GM23248 (cell line): ENCODE measurements around the gene SYP. TPM values are rescaled to one million over a fixed set of nuclear protein-coding genes. Genes with fewer than 3 reads are reported as not detected.

Experiments used
- DNase-seq: peaks from one replicate; pipeline ENCODE4 v3.0.0-alpha.2; 2015
- H2AFZ ChIP-seq: fragments of 200-600 bp; sonication (generic); 2 replicates; pipeline ENCODE4 v1.6.1; 2016; ENCODE audit warnings: antibody characterized with exemption
- H3F3A ChIP-seq: fragments of 200-600 bp; sonication (generic); 2 replicates; pipeline ENCODE4 v1.6.1; 2016; ENCODE audit warnings: mild to moderate bottlenecking, antibody characterized with exemption, mixed run types; ENCODE audit not compliant: insufficient read depth
- H3K27ac ChIP-seq: fragments of 200-600 bp; sonication (generic); 2 replicates; pipeline ENCODE4 v1.5.1; 2016; ENCODE audit warnings: mild to moderate bottlenecking
- H3K27me3 ChIP-seq: fragments of 200-600 bp; sonication (generic); replicated peaks from 2 replicates; pipeline ENCODE4 v1.6.1; 2016; ENCODE audit warnings: mild to moderate bottlenecking; ENCODE audit not compliant: insufficient read depth
- H3K36me3 ChIP-seq: fragments of 200-600 bp; sonication (generic); 2 replicates; pipeline ENCODE4 v1.6.1; 2016; ENCODE audit warnings: low read depth, mild to moderate bottlenecking
- H3K4me1 ChIP-seq: fragments of 200-600 bp; sonication (generic); 2 replicates; pipeline ENCODE4 v1.6.1; 2016; ENCODE audit warnings: mild to moderate bottlenecking; ENCODE audit not compliant: insufficient read depth
- H3K4me2 ChIP-seq: fragments of 200-600 bp; sonication (generic); one replicate; pipeline ENCODE4 v1.6.1; 2016; ENCODE audit warnings: mild to moderate bottlenecking; ENCODE audit not compliant: unreplicated experiment
- H3K4me3 ChIP-seq: fragments of 200-600 bp; sonication (generic); 2 replicates; pipeline ENCODE4 v1.5.1; 2016; ENCODE audit warnings: mild to moderate bottlenecking
- H3K79me2 ChIP-seq: fragments of 200-600 bp; sonication (generic); 2 replicates; pipeline ENCODE4 v1.6.1; 2016; ENCODE audit warnings: mild to moderate bottlenecking; ENCODE audit not compliant: insufficient read depth
- H3K9ac ChIP-seq: fragments of 200-600 bp; sonication (generic); 2 replicates; pipeline ENCODE4 v1.6.1; 2016; ENCODE audit warnings: mild to moderate bottlenecking
- H3K9me2 ChIP-seq: fragments of 200-600 bp; sonication (generic); 2 replicates; pipeline ENCODE4 v1.6.1; 2016; ENCODE audit warnings: mixed run types, mild to moderate bottlenecking, moderate library complexity; ENCODE audit not compliant: insufficient read depth
- H3K9me3 ChIP-seq: fragments of 200-600 bp; sonication (generic); one replicate; pipeline ENCODE4 v1.6.1; 2017; ENCODE audit warnings: low read depth
- H4K20me1 ChIP-seq: fragments of 200-600 bp; sonication (generic); 2 replicates; pipeline ENCODE4 v1.6.0; 2016; ENCODE audit not compliant: insufficient read depth
- EZH2 ChIP-seq: fragments of 200-600 bp; sonication (generic); IDR thresholded peaks from 2 replicates; pipeline ENCODE4 v1.6.1; 2018; ENCODE audit warnings: antibody characterized with exemption, mild to moderate bottlenecking; ENCODE audit not compliant: insufficient read depth, poor library complexity, severe bottlenecking
- EZH2phosphoT487 ChIP-seq: fragments of 200-600 bp; sonication (generic); IDR thresholded peaks from 2 replicates; pipeline ENCODE4 v1.6.1; 2018; ENCODE audit warnings: antibody characterized with exemption, moderate library complexity, mild to moderate bottlenecking, low read depth; ENCODE audit not compliant: insufficient read depth
- WGBS, 2 experiments: methylation state at CpG; one replicate each; pipeline ENCODE4 v1.1.6; 2015 to 2017; ENCODE audit warnings: low lambda C conversion rate in 2 of 2, low coverage in 1 of 2; ENCODE audit errors: missing lambda C conversion rate in 2 of 2; 5-methylcytosine and 5-hydroxymethylcytosine counted together
- in situ Hi-C: fragments of 300-500 bp; cut with MboI; formaldehyde crosslinking; loops from 2 replicates; pipeline ENCODE4 v1.15.0; 2020
- polyA plus RNA-seq: library from polyadenylated mRNA; unstranded; fragments of >200 nt; fragmentation: Nextera tagmentation; extraction: Ambion mirVana; gene quantifications from 2 replicates; pipeline ENCODE4 v1.2.1, GENCODE V29; 2016
- total RNA-seq: library from RNA; depleted of rRNA; stranded (reverse); fragments of >200 nt; shearing (Covaris generic); gene quantifications from 2 replicates; pipeline ENCODE4 v1.2.3, GENCODE V29; 2014

Gene SYP
- total and polyA plus RNA-seq, 2 experiments from 2014 or later, result 0.23 to 0.54 TPM

- no peaks in the 10 kb centered on the region for H3K9me2 ChIP-seq
- no peak for DNase-seq
- TF ChIP-seq EZH2 (no peak), EZH2phosphoT487 (no peak)
- WGBS, 2 experiments, result 44 to 46% methylated on average over 5 to 13 of the region's 13 CpGs
- H3K9ac ChIP-seq, result no peak overlapping the region
- H4K20me1 ChIP-seq, result no peaks in the 10 kb centered on the region
- H2AFZ ChIP-seq, result no peak overlapping the region
- H3K27ac ChIP-seq, result no peak overlapping the region
- H3F3A ChIP-seq, result no peaks in the 10 kb centered on the region
- no peaks in the 10 kb centered on the region for H3K27me3 ChIP-seq
- H3K4me3 ChIP-seq, result no peak overlapping the region
- H3K4me1 ChIP-seq, result no peaks in the 10 kb centered on the region
- H3K4me2 ChIP-seq, result no peak overlapping the region
- no peaks in the 10 kb centered on the region for H3K79me2 ChIP-seq
- no peaks in the 10 kb centered on the region for H3K36me3 ChIP-seq
- in situ Hi-C loops, result no loop called here
- H3K9me3 ChIP-seq, result no peaks in the 10 kb centered on the region
Measured at GRCh38 chrX:49205443-49205842, 5.5 kb upstream of the SYP start.

DNA sequence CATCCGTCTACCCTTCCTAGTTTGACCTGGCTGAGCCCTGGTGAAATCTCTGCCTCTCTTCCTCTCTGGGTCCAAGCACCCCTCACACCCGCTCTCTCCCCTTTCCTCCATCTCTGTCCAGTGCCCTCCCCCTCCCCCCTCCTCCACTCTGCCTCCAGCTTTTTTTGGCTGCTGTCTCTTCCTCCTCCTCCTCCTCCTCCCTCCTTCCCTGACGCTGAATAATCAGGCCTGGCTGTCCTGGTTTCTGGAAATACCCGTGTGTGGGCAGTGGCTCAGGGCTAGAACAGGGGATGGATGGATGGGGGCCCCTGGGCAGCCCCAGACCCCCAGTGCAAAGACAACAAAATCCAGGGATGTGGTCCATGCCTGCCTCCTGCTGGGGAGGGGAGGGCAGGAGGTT, 4.7 kb upstream of the SYP start:
- Histone ChIP-seq H3K9ac (no peak overlapping the region), H3K79me2 (no peaks in the 10 kb centered on the region), H3K4me3 (no peak overlapping the region), H4K20me1 (no peaks in the 10 kb centered on the region), H3K4me1 (no peaks in the 10 kb centered on the region), H3K4me2 (no peak overlapping the region), H3F3A (no peaks in the 10 kb centered on the region), H3K9me3 (no peaks in the 10 kb centered on the region), H3K36me3 (no peaks in the 10 kb centered on the region), H3K27me3 (no peaks in the 10 kb centered on the region), H3K9me2 (no peaks in the 10 kb centered on the region), H2AFZ (no peak overlapping the region), H3K27ac (no peak overlapping the region)
- DNase-seq, result no peak
- TF ChIP-seq EZH2phosphoT487, result no peak
- TF ChIP-seq EZH2, result no peak
- 0 to 30% methylated on average over 3 to 4 of the region's 4 CpGs for WGBS, 2 experiments
- in situ Hi-C loops, result no loop called here

- DNase-seq, result no peak
- H3K27me3 ChIP-seq, result no peaks in the 10 kb centered on the region
- 61 to 68% methylated on average over 6 of the region's 6 CpGs for WGBS, 2 experiments
- in situ Hi-C loops, result no loop called here
- no peak overlapping the region for H3K27ac ChIP-seq
- H3K4me3 ChIP-seq, result no peak overlapping the region
- H3K9ac ChIP-seq, result no peak overlapping the region
- H3K9me3 ChIP-seq, result no peaks in the 10 kb centered on the region
- TF ChIP-seq EZH2 (no peak), EZH2phosphoT487 (no peak)
- no peaks in the 10 kb centered on the region for H3K36me3 ChIP-seq
- H3F3A ChIP-seq, result no peaks in the 10 kb centered on the region
- no peaks in the 10 kb centered on the region for H3K79me2 ChIP-seq
- H3K9me2 ChIP-seq, result no peaks in the 10 kb centered on the region
- H3K4me2 ChIP-seq, result no peak overlapping the region
- no peaks in the 10 kb centered on the region for H3K4me1 ChIP-seq
- no peak overlapping the region for H2AFZ ChIP-seq
- H4K20me1 ChIP-seq, result no peaks in the 10 kb centered on the region
Measured at GRCh38 chrX:49204017-49204416, 4.0 kb upstream of the SYP start.

GRCh38 chrX:49203536-49203935, 3.5 kb upstream of the SYP start:
- in situ Hi-C loops, result no loop called here
- H3K27me3 ChIP-seq, result no peaks in the 10 kb centered on the region
- no peaks in the 10 kb centered on the region for H3K9me2 ChIP-seq
- no peaks in the 10 kb centered on the region for H3K79me2 ChIP-seq
- no peaks in the 10 kb centered on the region for H3F3A ChIP-seq
- H3K27ac ChIP-seq, result no peak overlapping the region
- TF ChIP-seq EZH2phosphoT487 (no peak), EZH2 (no peak)
- H3K9ac ChIP-seq, result no peak overlapping the region
- no peak for DNase-seq
- no peaks in the 10 kb centered on the region for H3K36me3 ChIP-seq
- no peaks in the 10 kb centered on the region for H3K9me3 ChIP-seq
- H3K4me1 ChIP-seq, result no peaks in the 10 kb centered on the region
- H2AFZ ChIP-seq, result no peak overlapping the region
- H3K4me3 ChIP-seq, result no peak overlapping the region
- no peaks in the 10 kb centered on the region for H4K20me1 ChIP-seq
- no peak overlapping the region for H3K4me2 ChIP-seq
- WGBS, 2 experiments, result 45 to 55% methylated on average over 3 of the region's 3 CpGs

DNA sequence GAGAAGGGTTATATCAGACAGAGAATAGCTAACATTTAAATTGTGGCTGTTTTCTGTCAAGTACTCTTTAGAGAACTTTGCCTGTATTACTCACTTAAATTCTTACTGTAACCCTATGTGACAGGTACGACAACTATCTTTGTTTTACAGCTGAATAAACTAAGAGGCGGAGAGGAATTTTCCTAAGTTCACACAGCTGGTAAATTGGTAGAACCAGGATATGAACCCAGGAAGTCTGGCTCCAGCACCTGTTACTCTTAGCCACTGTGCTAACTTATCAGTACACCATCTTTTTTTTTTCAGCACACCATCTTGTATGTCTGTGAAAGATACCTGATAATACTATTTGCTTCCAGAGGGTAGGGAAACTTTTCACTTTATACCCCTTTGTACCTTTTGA, 2.0 kb upstream of the SYP start:
- no peaks in the 10 kb centered on the region for H3K36me3 ChIP-seq
- no peak overlapping the region for H3K27ac ChIP-seq
- no peak overlapping the region for H3K9ac ChIP-seq
- no peak for DNase-seq
- H2AFZ ChIP-seq, result no peak overlapping the region
- no peaks in the 10 kb centered on the region for H4K20me1 ChIP-seq
- H3F3A ChIP-seq, result no peaks in the 10 kb centered on the region
- no peaks in the 10 kb centered on the region for H3K27me3 ChIP-seq
- no peaks in the 10 kb centered on the region for H3K79me2 ChIP-seq
- WGBS, 2 experiments, result 75 to 85% methylated on average over 2 of the region's 2 CpGs
- TF ChIP-seq EZH2phosphoT487 (no peak), EZH2 (no peak)
- in situ Hi-C loops, result no loop called here
- H3K4me2 ChIP-seq, result no peak overlapping the region
- H3K9me2 ChIP-seq, result no peaks in the 10 kb centered on the region
- no peaks in the 10 kb centered on the region for H3K4me1 ChIP-seq
- no peak overlapping the region for H3K4me3 ChIP-seq
- no peaks in the 10 kb centered on the region for H3K9me3 ChIP-seq
